Measurements from ENCODE around the gene CHTF18.

The CHTF18 gene

GRCh38 chr16:800834-801511 lies 12.6 kb downstream of the CHTF18 start:
- 28 to 33% methylated on average over 12 to 16 of the region's 17 CpGs for WGBS, 2 experiments (ENCODE audit: insufficient coverage in 2 of 2)
- H3K4me3 ChIP-seq (ENCODE audit: extremely low read depth, insufficient read depth, low read length, poor library complexity, severe bottlenecking): no peak overlapping the region
- no peaks in the 10 kb centered on the region for H3K4me1 ChIP-seq (ENCODE audit: control insufficient read depth, insufficient read depth, low read length, poor library complexity, severe bottlenecking)
- peaks cover 14% of the 10 kb centered on the region for H3K36me3 ChIP-seq (ENCODE audit: control insufficient read depth, insufficient read depth, low read length)
- no peaks in the 10 kb centered on the region for H3K9me3 ChIP-seq (ENCODE audit: control insufficient read depth, low read length)
- H3K27ac ChIP-seq (ENCODE audit: low read depth, low read length, severe bottlenecking): no peak overlapping the region

GRCh38 chr16:801584-802363 lies 13.4 kb downstream of the CHTF18 start:
- H3K4me3 ChIP-seq (ENCODE audit: extremely low read depth, insufficient read depth, low read length, poor library complexity, severe bottlenecking): no peak overlapping the region
- peaks cover 7% of the 10 kb centered on the region for H3K36me3 ChIP-seq (ENCODE audit: control insufficient read depth, insufficient read depth, low read length)
- H3K9me3 ChIP-seq (ENCODE audit: control insufficient read depth, low read length): no peaks in the 10 kb centered on the region
- WGBS, 2 experiments (ENCODE audit: insufficient coverage in 2 of 2): 68 to 72% methylated on average over 15 to 19 of the region's 22 CpGs
- H3K27ac ChIP-seq (ENCODE audit: low read depth, low read length, severe bottlenecking): no peak overlapping the region
- no peaks in the 10 kb centered on the region for H3K4me1 ChIP-seq (ENCODE audit: control insufficient read depth, insufficient read depth, low read length, poor library complexity, severe bottlenecking)

- H3K4me3 ChIP-seq (ENCODE audit: extremely low read depth, insufficient read depth, low read length, poor library complexity, severe bottlenecking): no peak overlapping the region
- H3K36me3 ChIP-seq (ENCODE audit: control insufficient read depth, insufficient read depth, low read length): peaks cover under 1% of the 10 kb centered on the region
- no peaks in the 10 kb centered on the region for H3K9me3 ChIP-seq (ENCODE audit: control insufficient read depth, low read length)
- 83 to 90% methylated on average over 7 of the region's 7 CpGs for WGBS, 2 experiments (ENCODE audit: insufficient coverage in 2 of 2)
- H3K27ac ChIP-seq (ENCODE audit: low read depth, low read length, severe bottlenecking): no peak overlapping the region
- H3K4me1 ChIP-seq (ENCODE audit: control insufficient read depth, insufficient read depth, low read length, poor library complexity, severe bottlenecking): no peaks in the 10 kb centered on the region
Observed at GRCh38 chr16:802461-802860, 14.0 kb downstream of the CHTF18 start.

- Histone ChIP-seq H3K4me3 (ENCODE audit: extremely low read depth, insufficient read depth, low read length, poor library complexity, severe bottlenecking) (no peak overlapping the region), H3K9me3 (ENCODE audit: control insufficient read depth, low read length) (no peaks in the 10 kb centered on the region), H3K4me1 (ENCODE audit: control insufficient read depth, insufficient read depth, low read length, poor library complexity, severe bottlenecking) (no peaks in the 10 kb centered on the region), H3K27ac (ENCODE audit: low read depth, low read length, severe bottlenecking) (no peak overlapping the region), H3K36me3 (ENCODE audit: control insufficient read depth, insufficient read depth, low read length) (no peaks in the 10 kb centered on the region)
- 81 to 84% methylated on average over 30 to 31 of the region's 33 CpGs for WGBS, 2 experiments (ENCODE audit: insufficient coverage in 2 of 2)
Observed at GRCh38 chr16:802914-803753, 14.7 kb downstream of the CHTF18 start.

- Histone ChIP-seq H3K36me3 (ENCODE audit: control insufficient read depth, insufficient read depth, low read length) (no peaks in the 10 kb centered on the region), H3K9me3 (ENCODE audit: control insufficient read depth, low read length) (no peaks in the 10 kb centered on the region), H3K4me1 (ENCODE audit: control insufficient read depth, insufficient read depth, low read length, poor library complexity, severe bottlenecking) (no peaks in the 10 kb centered on the region), H3K27ac (ENCODE audit: low read depth, low read length, severe bottlenecking) (no peak overlapping the region), H3K4me3 (ENCODE audit: extremely low read depth, insufficient read depth, low read length, poor library complexity, severe bottlenecking) (no peak overlapping the region)
- 80 to 88% methylated on average over 4 to 6 of the region's 8 CpGs for WGBS, 2 experiments (ENCODE audit: insufficient coverage in 2 of 2)
Observed at GRCh38 chr16:803754-804080, 15.3 kb downstream of the CHTF18 start.

GRCh38 chr16:804193-805048 lies 16.0 kb downstream of the CHTF18 start:
- Histone ChIP-seq H3K36me3 (ENCODE audit: control insufficient read depth, insufficient read depth, low read length) (no peaks in the 10 kb centered on the region), H3K9me3 (ENCODE audit: control insufficient read depth, low read length) (no peaks in the 10 kb centered on the region), H3K27ac (ENCODE audit: low read depth, low read length, severe bottlenecking) (no peak overlapping the region), H3K4me3 (ENCODE audit: extremely low read depth, insufficient read depth, low read length, poor library complexity, severe bottlenecking) (no peak overlapping the region), H3K4me1 (ENCODE audit: control insufficient read depth, insufficient read depth, low read length, poor library complexity, severe bottlenecking) (no peaks in the 10 kb centered on the region)
- WGBS, 2 experiments (ENCODE audit: insufficient coverage in 2 of 2): 76 to 83% methylated on average over 22 to 30 of the region's 33 CpGs

GRCh38 chr16:805474-805873 lies 17.1 kb downstream of the CHTF18 start:
- Histone ChIP-seq H3K36me3 (ENCODE audit: control insufficient read depth, insufficient read depth, low read length) (no peaks in the 10 kb centered on the region), H3K4me1 (ENCODE audit: control insufficient read depth, insufficient read depth, low read length, poor library complexity, severe bottlenecking) (no peaks in the 10 kb centered on the region), H3K4me3 (ENCODE audit: extremely low read depth, insufficient read depth, low read length, poor library complexity, severe bottlenecking) (no peak overlapping the region), H3K27ac (ENCODE audit: low read depth, low read length, severe bottlenecking) (no peak overlapping the region), H3K9me3 (ENCODE audit: control insufficient read depth, low read length) (no peaks in the 10 kb centered on the region)
- WGBS, 2 experiments (ENCODE audit: insufficient coverage in 2 of 2): 88 to 97% methylated on average over 12 to 17 of the region's 17 CpGs

GRCh38 chr16:807347-808084 lies 19.1 kb downstream of the CHTF18 start:
- H3K36me3 ChIP-seq (ENCODE audit: control insufficient read depth, insufficient read depth, low read length): no peaks in the 10 kb centered on the region
- no peaks in the 10 kb centered on the region for H3K4me1 ChIP-seq (ENCODE audit: control insufficient read depth, insufficient read depth, low read length, poor library complexity, severe bottlenecking)
- peak overlapping the region; percentile 66 for H3K27ac ChIP-seq (ENCODE audit: low read depth, low read length, severe bottlenecking)
- H3K9me3 ChIP-seq (ENCODE audit: control insufficient read depth, low read length): no peaks in the 10 kb centered on the region
- H3K4me3 ChIP-seq (ENCODE audit: extremely low read depth, insufficient read depth, low read length, poor library complexity, severe bottlenecking): peak overlapping the region; percentile 56
- 51 to 57% methylated on average over 71 to 80 of the region's 80 CpGs for WGBS, 2 experiments (ENCODE audit: insufficient coverage in 2 of 2)

GRCh38 chr16:808085-808386 lies 19.6 kb downstream of the CHTF18 start:
- Histone ChIP-seq H3K27ac (ENCODE audit: low read depth, low read length, severe bottlenecking) (no peak overlapping the region), H3K4me1 (ENCODE audit: control insufficient read depth, insufficient read depth, low read length, poor library complexity, severe bottlenecking) (no peaks in the 10 kb centered on the region), H3K4me3 (ENCODE audit: extremely low read depth, insufficient read depth, low read length, poor library complexity, severe bottlenecking) (peak overlapping the region; percentile 56), H3K36me3 (ENCODE audit: control insufficient read depth, insufficient read depth, low read length) (no peaks in the 10 kb centered on the region), H3K9me3 (ENCODE audit: control insufficient read depth, low read length) (no peaks in the 10 kb centered on the region)
- WGBS, 2 experiments (ENCODE audit: insufficient coverage in 2 of 2): 38 to 80% methylated on average over 11 to 16 of the region's 19 CpGs
